ENCODE results near the gene MRPL37. TPM values are rescaled to one million over a fixed set of nuclear protein-coding genes. Genes with fewer than 3 reads are reported as not detected.

Gene MRPL37
- polyA plus RNA-seq, 2 of the 4 experiments (the other 2 are of a cell fraction), result 16.2 to 68.9 TPM

GRCh38 chr1:54167422-54168139 is 32.4 kb upstream of the MRPL37 start:
- peak overlapping the region in 1 of 2 experiments; percentile 24; a peak in 1 of 6 replicates for H3K27ac ChIP-seq
- FAIRE-seq (no peak), ATAC-seq (peak; percentile 37 to 43; a peak in 2 of 6 replicates), DNase-seq (ENCODE audit: low read depth in 1 of 2, low spot score in 1 of 2) (no peak)
- 49% methylated on average over 6 of the region's 9 CpGs for WGBS (ENCODE audit: missing lambda C conversion rate)
- H3K4me1 ChIP-seq, result 0 out of 3 replicates have a peak, but pooled peaks cover 3% of the 10 kb centered on the region
- no peaks in the 10 kb centered on the region for H3K9me3 ChIP-seq
- TF ChIP-seq ATOH8 (CRISPR knock-in tag; IDR thresholded peaks at IDR 0.05; ENCODE audit: low read depth), result no peak
- no peak for TF ChIP-seq HEYL (CRISPR knock-in tag; IDR thresholded peaks at IDR 0.05)
- TF ChIP-seq ZFP36 (IDR thresholded peaks at IDR 0.05; ENCODE audit: borderline replicate concordance, partially characterized antibody), result no peak
- TF ChIP-seq EP300 (IDR thresholded peaks at IDR 0.05), result no peak
- no peak for TF ChIP-seq MYC (IDR thresholded peaks at IDR 0.05; ENCODE audit: borderline replicate concordance, low read length)
- TF ChIP-seq CBX2 (IDR thresholded peaks at IDR 0.05; ENCODE audit: borderline replicate concordance, low read depth), result no peak
- no peak for TF ChIP-seq EHF (CRISPR knock-in tag; IDR thresholded peaks at IDR 0.05)
- no peak for TF ChIP-seq CHD4 (IDR thresholded peaks at IDR 0.05; ENCODE audit: borderline replicate concordance)
- no peak for TF ChIP-seq KDM1A (IDR thresholded peaks at IDR 0.05; ENCODE audit: low read depth)
- POLR2A ChIA-PET, result no interaction called here
- H3K4me3 ChIP-seq, result no peak overlapping the region
- H3K4me2 ChIP-seq, result no peak overlapping the region
- CTCF ChIA-PET, result interaction anchor here (1.4 to 2.3 kb wide), 2 partner anchors 46 to 130 kb away, joined by 3 to 5 read pairs; no protein-coding TSS in a partner anchor

GRCh38 chr1:54168206-54168965 is 31.6 kb upstream of the MRPL37 start:
- POLR2A ChIA-PET, result no interaction called here
- 81% methylated on average over 5 of the region's 8 CpGs for WGBS (ENCODE audit: missing lambda C conversion rate)
- Histone ChIP-seq H3K9me3 (no peaks in the 10 kb centered on the region), H3K27ac (peak overlapping the region in 1 of 2 experiments; percentile 24; a peak in 1 of 6 replicates), H3K4me3 (no peak overlapping the region), H3K4me2 (no peak overlapping the region), H3K4me1 (0 out of 3 replicates have a peak, but pooled peaks cover 3% of the 10 kb centered on the region)
- no peak for DNase-seq (ENCODE audit: low read depth in 1 of 2, low spot score in 1 of 2)
- FAIRE-seq, result no peak
- no peak for ATAC-seq
- CTCF ChIA-PET, result interaction anchor here (0.9 to 2.3 kb wide), 3 partner anchors 14 to 130 kb away, joined by 3 to 5 read pairs (median 3); no protein-coding TSS in a partner anchor
- TF ChIP-seq PBX3 (IDR thresholded peaks at IDR 0.05) (no peak), ZC3H11A (IDR thresholded peaks at IDR 0.05) (no peak), E2F6 (IDR thresholded peaks at IDR 0.05; ENCODE audit: borderline replicate concordance, low read depth) (no peak), BCL3 (IDR thresholded peaks at IDR 0.05) (no peak), JUNB (IDR thresholded peaks at IDR 0.05) (no peak), HEYL (CRISPR knock-in tag; IDR thresholded peaks at IDR 0.05) (no peak), ZNF302 (CRISPR knock-in tag; IDR thresholded peaks at IDR 0.05) (no peak), BHLHE40 (IDR thresholded peaks at IDR 0.05; ENCODE audit: low read depth, low read length) (no peak), CEBPB (IDR thresholded peaks at IDR 0.05) (no peak), CHD2 (IDR thresholded peaks at IDR 0.05; ENCODE audit: low read length, partially characterized antibody) (no peak), FOXS1 (CRISPR knock-in tag; IDR thresholded peaks at IDR 0.05) (no peak), SMC3 (IDR thresholded peaks at IDR 0.05) (no peak), FOSB (CRISPR knock-in tag; IDR thresholded peaks at IDR 0.05) (no peak), MAFK (IDR thresholded peaks at IDR 0.05; ENCODE audit: partially characterized antibody) (no peak), NPAS2 (CRISPR knock-in tag; IDR thresholded peaks at IDR 0.05; ENCODE audit: borderline replicate concordance) (no peak), CTCF (IDR thresholded peaks at IDR 0.05) (no peak), HOXB13 (CRISPR knock-in tag; IDR thresholded peaks at IDR 0.05; ENCODE audit: low read depth) (no peak), CBX2 (IDR thresholded peaks at IDR 0.05; ENCODE audit: borderline replicate concordance, low read depth) (no peak)
